GM23338 (cell line): ENCODE results near the gene ADIPOR2. TPM values are rescaled to one million over a fixed set of nuclear protein-coding genes. Genes with fewer than 3 reads are reported as not detected.

Experiments used
- ATAC-seq: fragments of 200-7000 bp; cut with Tn5 transposase; 3 replicates; pipeline ENCODE4 v1.9.1; 2020
- DNase-seq: peaks from one replicate; pipeline ENCODE4 v3.0.0-alpha.2; 2015; ENCODE audit warnings: low spot score
- H2AFZ ChIP-seq: fragments of 200-600 bp; sonication (generic); 2 replicates; pipeline ENCODE4 v1.8.0; 2016; ENCODE audit warnings: antibody characterized with exemption, mild to moderate bottlenecking, moderate library complexity
- H3F3A ChIP-seq: fragments of 200-600 bp; sonication (generic); replicated peaks from 2 replicates; pipeline ENCODE4 v1.8.0; 2017; ENCODE audit warnings: antibody characterized with exemption, mixed run types, low read depth
- H3K27ac ChIP-seq: fragments of 200-600 bp; sonication (generic); 2 replicates; pipeline ENCODE4 v1.6.1; 2016; ENCODE audit warnings: low read depth
- H3K27me3 ChIP-seq: fragments of 200-600 bp; sonication (generic); 2 replicates; pipeline ENCODE4 v1.8.0; 2016; ENCODE audit warnings: mild to moderate bottlenecking, mixed run types, moderate library complexity; ENCODE audit not compliant: insufficient read depth
- H3K36me3 ChIP-seq: fragments of 200-600 bp; sonication (generic); 2 replicates; pipeline ENCODE4 v1.8.0; 2016; ENCODE audit warnings: mild to moderate bottlenecking; ENCODE audit not compliant: insufficient read depth
- H3K4me1 ChIP-seq: fragments of 200-600 bp; sonication (generic); 2 replicates; pipeline ENCODE4 v1.8.0; 2016; ENCODE audit warnings: mild to moderate bottlenecking, moderate library complexity; ENCODE audit not compliant: insufficient read depth
- H3K4me2 ChIP-seq: fragments of 200-600 bp; sonication (generic); 2 replicates; pipeline ENCODE4 v1.7.1; 2017; ENCODE audit warnings: mixed run types
- H3K4me3 ChIP-seq: fragments of 200-600 bp; sonication (generic); 2 replicates; pipeline ENCODE4 v1.6.1; 2016; ENCODE audit warnings: mixed run types
- H3K79me2 ChIP-seq: fragments of 200-600 bp; sonication (generic); replicated peaks from 2 replicates; pipeline ENCODE4 v1.8.0; 2017; ENCODE audit warnings: mild to moderate bottlenecking; ENCODE audit not compliant: insufficient read depth
- H3K9me2 ChIP-seq: fragments of 200-600 bp; sonication (generic); 2 replicates; pipeline ENCODE4 v1.8.0; 2017; ENCODE audit not compliant: insufficient read depth
- H4K20me1 ChIP-seq: fragments of 200-600 bp; sonication (generic); replicated peaks from 2 replicates; pipeline ENCODE4 v1.8.0; 2017; ENCODE audit warnings: mild to moderate bottlenecking; ENCODE audit not compliant: insufficient read depth
- H3K27ac Mint-ChIP-seq: 2 replicates; pipeline ENCODE4 v1.8.0; 2020; ENCODE audit warnings: inconsistent platforms, mild to moderate bottlenecking, moderate library complexity, mixed read lengths
- H3K27me3 Mint-ChIP-seq: 3 replicates; pipeline ENCODE4 v1.8.0; 2022; ENCODE audit warnings: low read depth, mild to moderate bottlenecking, moderate library complexity, mixed read lengths, inconsistent platforms; ENCODE audit not compliant: insufficient read depth, poor library complexity
- H3K36me3 Mint-ChIP-seq: 3 replicates; pipeline ENCODE4 v1.8.0; 2021; ENCODE audit warnings: low read depth, mild to moderate bottlenecking, inconsistent platforms, moderate library complexity, mixed read lengths
- H3K4me1 Mint-ChIP-seq: 3 replicates; pipeline ENCODE4 v1.8.0; 2020; ENCODE audit warnings: mild to moderate bottlenecking, inconsistent platforms, mixed read lengths
- H3K4me3 Mint-ChIP-seq: 3 replicates; pipeline ENCODE4 v1.8.0; 2021; ENCODE audit warnings: moderate library complexity, mild to moderate bottlenecking, inconsistent platforms, mixed read lengths
- H3K9me3 Mint-ChIP-seq: 3 replicates; pipeline ENCODE4 v1.8.0; 2020; ENCODE audit warnings: moderate library complexity, mild to moderate bottlenecking, inconsistent platforms, mixed read lengths
- CREB1 ChIP-seq: fragments of 250-450 bp; sonication (Bioruptor Pico); IDR thresholded peaks from 2 replicates; pipeline ENCODE4 v1.5.0; 2020; ENCODE audit warnings: low read depth, mild to moderate bottlenecking, moderate library complexity
- ETS1 ChIP-seq: IDR thresholded peaks from 2 replicates; pipeline ENCODE4 v1.6.1; 2016; ENCODE audit warnings: antibody characterized with exemption
- EZH2 ChIP-seq: fragments of 200-600 bp; sonication (generic); IDR thresholded peaks from one replicate; pipeline ENCODE4 v1.8.0; 2017; ENCODE audit warnings: antibody characterized with exemption, mild to moderate bottlenecking, low read depth; ENCODE audit not compliant: unreplicated experiment
- JUNB ChIP-seq: IDR thresholded peaks from one replicate; pipeline ENCODE4 v1.6.1; 2016; ENCODE audit warnings: antibody characterized with exemption; ENCODE audit not compliant: unreplicated experiment
- POLR2AphosphoS5 ChIP-seq: IDR thresholded peaks from 2 replicates; pipeline ENCODE4 v1.6.1; 2016; ENCODE audit warnings: antibody characterized with exemption, low read depth
- STAT1 ChIP-seq: IDR thresholded peaks from one replicate; pipeline ENCODE4 v1.6.1; 2016; ENCODE audit warnings: antibody characterized with exemption; ENCODE audit not compliant: unreplicated experiment
- ZNF114 ChIP-seq: fragments of 250-450 bp; sonication (Bioruptor Pico); IDR thresholded peaks from 2 replicates; pipeline ENCODE4 v1.5.0; 2020; ENCODE audit warnings: mild to moderate bottlenecking, moderate library complexity
- polyA plus RNA-seq: library from polyadenylated mRNA; unstranded; fragments of >200 nt; fragmentation: Nextera tagmentation; extraction: Ambion mirVana; gene quantifications from 2 replicates; pipeline ENCODE4 v1.2.1, GENCODE V29; 2016
- total RNA-seq: library from RNA; depleted of rRNA; stranded (reverse); fragments of >200 nt; shearing (Covaris generic); gene quantifications from 2 replicates; pipeline ENCODE4 v1.2.3, GENCODE V29; 2014
- TF ChIP-seq, protein P1 (sequence below), 2 experiments: fragments of 200-600 bp in 1 of 2; sonication (generic) in 1 of 2; conservative IDR thresholded peaks; 2 replicates each; pipeline versions ENCODE4 v1.5.1 to v1.6.1; 2016 to 2017; ENCODE audit warnings: antibody characterized with exemption in 2 of 2, low read depth in 2 of 2, mild to moderate bottlenecking in 2 of 2, moderate library complexity in 1 of 2
- TF ChIP-seq, protein P2 (sequence below): IDR thresholded peaks from one replicate; pipeline ENCODE4 v1.6.1; 2018; ENCODE audit warnings: antibody characterized with exemption; ENCODE audit not compliant: unreplicated experiment

Gene ADIPOR2
- total and polyA plus RNA-seq, 2 experiments from 2014 or later, result 11.7 to 36.2 TPM

DNA sequence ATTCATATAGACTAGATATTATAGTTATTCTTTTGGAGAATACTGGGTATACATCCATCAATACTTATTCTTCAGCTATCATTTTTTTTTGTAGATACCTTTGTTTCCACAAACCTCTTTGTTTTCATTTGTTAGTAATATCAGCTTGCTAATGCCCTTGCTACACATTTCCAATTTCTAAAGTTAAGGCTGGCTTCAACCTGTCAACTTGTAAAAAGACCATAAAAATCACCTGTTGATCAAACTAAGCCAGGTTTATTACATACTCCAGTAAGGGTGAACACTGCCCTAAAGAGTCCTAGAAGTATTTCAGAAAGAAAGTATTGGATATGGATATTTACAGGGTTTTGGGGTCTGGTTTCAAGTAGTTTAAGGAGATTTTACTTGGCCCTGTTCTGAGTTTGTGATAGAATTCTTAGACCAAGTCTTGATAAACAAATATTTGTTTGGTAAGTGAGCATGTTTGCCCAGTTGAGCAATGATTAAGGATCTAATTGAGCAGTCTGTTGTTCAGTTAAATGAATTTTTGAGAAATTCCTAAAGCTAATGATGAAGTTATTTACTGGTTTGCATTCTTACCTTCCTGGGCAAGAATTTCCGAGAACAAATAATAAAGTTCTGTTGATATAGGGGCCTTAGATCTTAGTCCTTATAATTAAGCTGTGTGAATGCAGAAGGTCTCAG lies 76.7 kb downstream of the ADIPOR2 start:
- Mint-ChIP-seq H3K4me1 (peaks cover 14% of the 10 kb centered on the region; the same call in 2 of the 3 replicates), H3K27ac (no peak overlapping the region)

DNA sequence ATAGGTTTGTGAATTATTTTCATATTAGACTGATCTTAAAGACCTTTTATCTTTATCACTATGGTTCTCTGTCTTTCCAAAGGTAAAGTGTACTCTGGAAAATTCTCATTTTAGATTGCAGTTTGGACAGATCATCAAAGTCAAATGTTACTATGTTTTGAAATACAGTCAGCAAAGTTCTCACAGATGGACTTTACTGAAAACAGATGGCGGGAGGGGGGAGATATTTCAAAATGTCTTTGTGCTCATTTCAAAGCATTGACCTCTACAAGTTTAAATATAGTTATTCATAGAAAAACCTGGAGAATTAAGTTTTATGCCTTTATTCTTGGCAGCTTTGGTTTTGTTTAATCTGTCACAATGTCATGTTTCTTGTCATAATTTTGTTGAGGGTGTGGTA lies 77.7 kb downstream of the ADIPOR2 start:
- no peaks in the 10 kb centered on the region for H3K36me3 Mint-ChIP-seq
- Histone ChIP-seq H2AFZ (no peak overlapping the region), H3K79me2 (peaks cover 85% of the 10 kb centered on the region), H3K27me3 (no peaks in the 10 kb centered on the region), H3K27ac (no peak overlapping the region), H3K36me3 (no peaks in the 10 kb centered on the region; the same call in 1 of the 2 replicates), H3K4me2 (no peak overlapping the region), H3F3A (no peaks in the 10 kb centered on the region), H3K4me3 (no peak overlapping the region), H4K20me1 (peaks cover 14% of the 10 kb centered on the region; the same call in 1 of the 2 replicates), H3K9me2 (no peaks in the 10 kb centered on the region), H3K4me1 (peaks cover 4% of the 10 kb centered on the region; the same call in 1 of the 2 replicates)
- no peak overlapping the region for H3K27ac Mint-ChIP-seq
- no peak for ATAC-seq
- DNase-seq, result no peak
- no peaks in the 10 kb centered on the region for H3K9me3 Mint-ChIP-seq
- no peak overlapping the region for H3K4me3 Mint-ChIP-seq
- H3K27me3 Mint-ChIP-seq, result no peaks in the 10 kb centered on the region
- H3K4me1 Mint-ChIP-seq, result peaks cover 14% of the 10 kb centered on the region; the same call in 2 of the 3 replicates
- no peak for TF ChIP-seq POLR2AphosphoS5
- TF ChIP-seq, protein P1, sequence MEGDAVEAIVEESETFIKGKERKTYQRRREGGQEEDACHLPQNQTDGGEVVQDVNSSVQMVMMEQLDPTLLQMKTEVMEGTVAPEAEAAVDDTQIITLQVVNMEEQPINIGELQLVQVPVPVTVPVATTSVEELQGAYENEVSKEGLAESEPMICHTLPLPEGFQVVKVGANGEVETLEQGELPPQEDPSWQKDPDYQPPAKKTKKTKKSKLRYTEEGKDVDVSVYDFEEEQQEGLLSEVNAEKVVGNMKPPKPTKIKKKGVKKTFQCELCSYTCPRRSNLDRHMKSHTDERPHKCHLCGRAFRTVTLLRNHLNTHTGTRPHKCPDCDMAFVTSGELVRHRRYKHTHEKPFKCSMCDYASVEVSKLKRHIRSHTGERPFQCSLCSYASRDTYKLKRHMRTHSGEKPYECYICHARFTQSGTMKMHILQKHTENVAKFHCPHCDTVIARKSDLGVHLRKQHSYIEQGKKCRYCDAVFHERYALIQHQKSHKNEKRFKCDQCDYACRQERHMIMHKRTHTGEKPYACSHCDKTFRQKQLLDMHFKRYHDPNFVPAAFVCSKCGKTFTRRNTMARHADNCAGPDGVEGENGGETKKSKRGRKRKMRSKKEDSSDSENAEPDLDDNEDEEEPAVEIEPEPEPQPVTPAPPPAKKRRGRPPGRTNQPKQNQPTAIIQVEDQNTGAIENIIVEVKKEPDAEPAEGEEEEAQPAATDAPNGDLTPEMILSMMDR (conservative IDR thresholded peaks at IDR 0.05; ENCODE audit: low read depth in 2 of 2), result no peak
- no peak for TF ChIP-seq JUNB
- TF ChIP-seq ZNF114 (CRISPR knock-in tag), result no peak
- TF ChIP-seq, protein P2, sequence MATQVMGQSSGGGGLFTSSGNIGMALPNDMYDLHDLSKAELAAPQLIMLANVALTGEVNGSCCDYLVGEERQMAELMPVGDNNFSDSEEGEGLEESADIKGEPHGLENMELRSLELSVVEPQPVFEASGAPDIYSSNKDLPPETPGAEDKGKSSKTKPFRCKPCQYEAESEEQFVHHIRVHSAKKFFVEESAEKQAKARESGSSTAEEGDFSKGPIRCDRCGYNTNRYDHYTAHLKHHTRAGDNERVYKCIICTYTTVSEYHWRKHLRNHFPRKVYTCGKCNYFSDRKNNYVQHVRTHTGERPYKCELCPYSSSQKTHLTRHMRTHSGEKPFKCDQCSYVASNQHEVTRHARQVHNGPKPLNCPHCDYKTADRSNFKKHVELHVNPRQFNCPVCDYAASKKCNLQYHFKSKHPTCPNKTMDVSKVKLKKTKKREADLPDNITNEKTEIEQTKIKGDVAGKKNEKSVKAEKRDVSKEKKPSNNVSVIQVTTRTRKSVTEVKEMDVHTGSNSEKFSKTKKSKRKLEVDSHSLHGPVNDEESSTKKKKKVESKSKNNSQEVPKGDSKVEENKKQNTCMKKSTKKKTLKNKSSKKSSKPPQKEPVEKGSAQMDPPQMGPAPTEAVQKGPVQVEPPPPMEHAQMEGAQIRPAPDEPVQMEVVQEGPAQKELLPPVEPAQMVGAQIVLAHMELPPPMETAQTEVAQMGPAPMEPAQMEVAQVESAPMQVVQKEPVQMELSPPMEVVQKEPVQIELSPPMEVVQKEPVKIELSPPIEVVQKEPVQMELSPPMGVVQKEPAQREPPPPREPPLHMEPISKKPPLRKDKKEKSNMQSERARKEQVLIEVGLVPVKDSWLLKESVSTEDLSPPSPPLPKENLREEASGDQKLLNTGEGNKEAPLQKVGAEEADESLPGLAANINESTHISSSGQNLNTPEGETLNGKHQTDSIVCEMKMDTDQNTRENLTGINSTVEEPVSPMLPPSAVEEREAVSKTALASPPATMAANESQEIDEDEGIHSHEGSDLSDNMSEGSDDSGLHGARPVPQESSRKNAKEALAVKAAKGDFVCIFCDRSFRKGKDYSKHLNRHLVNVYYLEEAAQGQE, result no peak
- no peak for TF ChIP-seq EZH2
- TF ChIP-seq ETS1, result no peak
- no peak for TF ChIP-seq CREB1 (CRISPR knock-in tag)

More for the DNA sequence above, 76.7 kb downstream of the ADIPOR2 start:
- DNase-seq, result no peak
- Mint-ChIP-seq H3K27me3 (no peaks in the 10 kb centered on the region), H3K9me3 (no peaks in the 10 kb centered on the region), H3K36me3 (no peaks in the 10 kb centered on the region), H3K4me3 (no peak overlapping the region)
- ATAC-seq, result no peak
- Histone ChIP-seq H3K27ac (no peak overlapping the region), H3K4me1 (peaks cover 4% of the 10 kb centered on the region; the same call in 1 of the 2 replicates), H2AFZ (no peak overlapping the region), H3K4me2 (no peak overlapping the region), H3K4me3 (no peak overlapping the region), H3K9me2 (no peaks in the 10 kb centered on the region), H3K79me2 (peaks cover 85% of the 10 kb centered on the region), H3K36me3 (no peaks in the 10 kb centered on the region; the same call in 1 of the 2 replicates), H4K20me1 (peaks cover 14% of the 10 kb centered on the region), H3K27me3 (no peaks in the 10 kb centered on the region), H3F3A (no peaks in the 10 kb centered on the region)
- TF ChIP-seq EZH2, result no peak
- TF ChIP-seq STAT1, result no peak
